Right cardiac atrium (tissue), 5 donors: ENCODE results near the gene ELANE. TPM values are rescaled to one million over a fixed set of nuclear protein-coding genes. Genes with fewer than 3 reads are reported as not detected.

Experiments used
- ATAC-seq, 2 donors: fragments of 200-7000 bp; cut with Tn5 transposase; one replicate each; pipeline versions ENCODE4 v1.8.0 to v1.9.1; 2020; ENCODE audit warnings: moderate library complexity in 2 of 2, mild to moderate bottlenecking in 1 of 2
- DNase-seq, 3 donors: peaks; one replicate each; pipeline ENCODE4 v3.0.0-alpha.2; 2020
- H3K27ac ChIP-seq: one replicate; pipeline ENCODE4 v1.5.1; 2013; ENCODE audit warnings: mild to moderate bottlenecking, low read length, control low read depth, moderate library complexity
- H3K27me3 ChIP-seq: one replicate; pipeline ENCODE4 v1.6.1; 2013; ENCODE audit not compliant: control insufficient read depth, insufficient read depth
- H3K4me1 ChIP-seq: one replicate; pipeline ENCODE4 v1.6.1; 2013; ENCODE audit warnings: low read length; ENCODE audit not compliant: control insufficient read depth, insufficient read depth
- H3K4me3 ChIP-seq: one replicate; pipeline ENCODE4 v1.5.1; 2013; ENCODE audit warnings: low read length, control low read depth
- H3K9me3 ChIP-seq: one replicate; pipeline ENCODE4 v1.6.1; 2013; ENCODE audit warnings: low read length; ENCODE audit not compliant: control insufficient read depth
- WGBS: extraction: QIAGEN DNeasy Blood & Tissue Kit; methylation state at CpG from one replicate; pipeline ENCODE4 v1.1.7; 2013; 5-methylcytosine and 5-hydroxymethylcytosine counted together
- intact Hi-C, 4 donors: fragments of 100-400 bp; cut with DNase I; formaldehyde crosslinking; loops; one replicate each; pipeline versions ENCODE4 v1.11.0 to v1.14.0; 2022 to 2023
- long read RNA-seq, 4 donors: library from polyadenylated mRNA; unstranded; transcript quantifications; one replicate each; pipeline ENCODE4 v2.0.0, GENCODE V29; 2020 to 2021
- polyA plus RNA-seq: library from polyadenylated mRNA; stranded (reverse); fragments of 200-250 nt; gene quantifications from one replicate; pipeline ENCODE4 v1.2.3, GENCODE V29; 2013
- total RNA-seq, 4 donors: library from RNA; stranded (reverse); fragmentation: NEBNext Ultra II Directional; extraction: Animal tissue kit (Norgen Biotek cat#: 25700); gene quantifications; one replicate each; pipeline ENCODE4 v1.2.1, GENCODE V29; 2021
- donor health status: healthy with polysubstance abuse.
- donor health status: DM: no; HTN: yes; CAD: no.
- donor health status: DM: no; HTN: no; CAD: no.
- donor health status: DM: no; HTN: yes; CAD: no; lungs with severe emphysema.
- donor health status: DM: yes; HTN: yes; CAD: no.

The ELANE gene
- 1 to 10 TPM in 3 of 4 donors, under 1 TPM in 1; 0.85 to 2.6 (median 1.9) TPM for total RNA-seq
- 3.4 TPM for polyA plus RNA-seq
- long read RNA-seq, donor 1, partial matches to known transcripts, result 0 of 3 reads
- long read RNA-seq, donor 1, other reads (novel, unspliced or antisense), result 2 of 3 reads
- long read RNA-seq, donor 2, partial matches to known transcripts, result 0 of 2 reads
- long read RNA-seq, donor 2, other reads (novel, unspliced or antisense), result 1 of 2 reads
- long read RNA-seq, donor 3, partial matches to known transcripts, result 0 of 2 reads
- long read RNA-seq, donor 3, other reads (novel, unspliced or antisense), result 1 of 2 reads
- long read RNA-seq, donor 4, result 0 reads

DNA sequence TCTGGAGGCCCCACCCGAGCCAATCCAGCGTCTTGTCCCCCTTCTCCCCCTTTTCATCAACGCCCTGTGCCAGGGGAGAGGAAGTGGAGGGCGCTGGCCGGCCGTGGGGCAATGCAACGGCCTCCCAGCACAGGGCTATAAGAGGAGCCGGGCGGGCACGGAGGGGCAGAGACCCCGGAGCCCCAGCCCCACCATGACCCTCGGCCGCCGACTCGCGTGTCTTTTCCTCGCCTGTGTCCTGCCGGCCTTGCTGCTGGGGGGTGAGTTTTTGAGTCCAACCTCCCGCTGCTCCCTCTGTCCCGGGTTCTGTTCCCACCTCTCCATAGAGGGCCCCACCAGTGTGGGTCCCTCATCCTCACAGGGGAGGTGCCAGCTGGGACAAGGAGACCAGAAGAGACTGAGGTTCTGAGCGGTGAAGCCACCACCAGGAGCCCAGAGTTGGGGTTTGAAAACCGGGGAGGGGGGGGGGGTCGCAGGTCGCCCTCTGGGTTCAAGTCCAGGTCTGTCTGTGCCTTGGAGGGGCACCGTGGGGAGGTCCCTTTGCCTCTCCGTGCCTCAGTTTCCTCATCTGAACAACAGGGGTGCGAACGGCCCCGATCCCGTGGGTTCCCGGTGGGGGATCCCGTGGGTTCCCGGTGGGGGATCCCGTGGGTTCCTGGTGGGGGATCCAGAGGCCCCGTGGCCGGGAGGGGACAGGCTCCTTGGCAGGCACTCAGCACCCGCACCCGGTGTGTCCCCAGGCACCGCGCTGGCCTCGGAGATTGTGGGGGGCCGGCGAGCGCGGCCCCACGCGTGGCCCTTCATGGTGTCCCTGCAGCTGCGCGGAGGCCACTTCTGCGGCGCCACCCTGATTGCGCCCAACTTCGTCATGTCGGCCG is at the start of gene ELANE:
Gene ELANE, plus strand, starts transcription at position 168 of the 878 bp plus-strand sequence. Its CDS starts 26 bp downstream, at position 194.
- Histone ChIP-seq H3K27ac (peak within 1 kb of the TSS; percentile 34), H3K9me3 (no peaks in the 10 kb centered on the region), H3K27me3 (no peaks in the 10 kb centered on the region), H3K4me3 (no peak within 1 kb of the TSS), H3K4me1 (no peaks in the 10 kb centered on the region)
- peak in 2 of 3 donors; percentile 63 to 72 for DNase-seq
- intact Hi-C loops, result loop anchor here in 2 of 4 donors (10.0 kb wide), 2 partner anchors 48 to 78 kb away; no protein-coding TSS in a partner anchor
- no peak for ATAC-seq
- 64% methylated on average over 55 of the region's 55 CpGs for WGBS

DNA sequence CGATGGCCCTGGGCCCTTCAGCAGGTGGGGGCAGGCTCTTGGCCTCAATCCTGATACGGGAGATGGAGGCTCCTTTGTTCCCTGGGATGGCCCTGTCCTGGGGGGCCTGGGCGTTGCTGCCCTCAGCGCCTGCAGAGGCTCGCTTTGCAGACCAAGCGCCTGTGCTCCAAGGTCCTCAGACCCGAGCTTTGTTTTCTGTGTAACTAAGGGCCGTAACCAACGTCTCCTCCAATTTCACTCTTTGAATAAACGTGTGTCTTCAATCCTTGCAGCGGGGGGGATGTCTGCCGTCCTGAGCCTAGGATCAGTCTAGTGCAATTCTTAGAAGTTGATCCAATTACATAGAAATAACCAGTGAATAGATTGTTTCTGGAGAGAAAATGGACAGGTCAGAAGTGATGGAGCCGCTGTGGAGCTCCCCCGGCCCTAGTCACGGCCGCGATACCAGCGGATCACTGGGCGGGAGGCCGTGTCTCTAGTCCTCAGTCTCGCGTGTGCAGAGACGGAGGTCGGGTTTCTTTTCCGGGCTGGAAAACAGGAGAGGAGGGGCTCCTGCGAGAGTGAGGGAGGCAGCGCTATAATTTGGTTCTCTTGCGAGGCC is 49.5 kb upstream of the ELANE start:
- DNase-seq, result peak in 1 of 3 donors; percentile 59
- H3K4me1 ChIP-seq, result peaks cover 15% of the 10 kb centered on the region
- H3K9me3 ChIP-seq, result no peaks in the 10 kb centered on the region
- H3K4me3 ChIP-seq, result no peak overlapping the region
- no peaks in the 10 kb centered on the region for H3K27me3 ChIP-seq
- 23% methylated on average over 28 of the region's 28 CpGs for WGBS
- intact Hi-C loops, result loop anchor here in 1 of 4 donors (10.0 kb wide), 1 partner anchor 52 kb away; the partner anchor contains the start of genes CFD and ELANE
- peak overlapping the region; percentile 5 for H3K27ac ChIP-seq
- no peak for ATAC-seq

DNA sequence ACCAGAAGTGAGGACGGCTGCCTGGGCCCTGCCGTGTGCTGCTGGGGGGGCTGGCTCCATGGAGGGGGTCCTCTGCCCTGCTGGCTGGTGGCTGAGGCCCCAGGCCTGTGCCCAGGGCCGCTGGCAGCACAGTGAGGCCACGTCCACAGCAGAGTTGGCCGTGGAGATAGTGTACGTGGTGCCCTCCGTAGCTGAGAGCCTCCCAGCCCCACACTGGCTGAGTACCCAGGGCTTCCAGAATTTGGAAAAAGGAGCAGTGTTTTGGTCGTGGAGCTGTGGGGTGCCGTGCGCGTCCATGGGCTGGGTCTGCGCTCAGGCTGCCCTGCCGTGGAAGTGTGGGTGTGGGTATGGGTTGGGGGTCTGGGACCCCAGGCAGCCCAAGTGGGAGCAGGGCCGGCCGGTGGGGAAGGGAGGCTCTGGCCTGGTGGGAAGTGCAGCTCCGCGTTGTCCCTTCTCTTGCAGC is 49.0 kb upstream of the ELANE start:
- peaks cover 15% of the 10 kb centered on the region for H3K4me1 ChIP-seq
- peak overlapping the region; percentile 5 for H3K27ac ChIP-seq
- H3K9me3 ChIP-seq, result no peaks in the 10 kb centered on the region
- peak in 1 of 3 donors; percentile 33 for DNase-seq
- no peaks in the 10 kb centered on the region for H3K27me3 ChIP-seq
- no peak overlapping the region for H3K4me3 ChIP-seq
- intact Hi-C loops, result loop anchor here in 1 of 4 donors (10.0 kb wide), 1 partner anchor 52 kb away; the partner anchor contains the start of genes CFD and ELANE
- 59% methylated on average over 17 of the region's 17 CpGs for WGBS
- ATAC-seq, result no peak

DNA sequence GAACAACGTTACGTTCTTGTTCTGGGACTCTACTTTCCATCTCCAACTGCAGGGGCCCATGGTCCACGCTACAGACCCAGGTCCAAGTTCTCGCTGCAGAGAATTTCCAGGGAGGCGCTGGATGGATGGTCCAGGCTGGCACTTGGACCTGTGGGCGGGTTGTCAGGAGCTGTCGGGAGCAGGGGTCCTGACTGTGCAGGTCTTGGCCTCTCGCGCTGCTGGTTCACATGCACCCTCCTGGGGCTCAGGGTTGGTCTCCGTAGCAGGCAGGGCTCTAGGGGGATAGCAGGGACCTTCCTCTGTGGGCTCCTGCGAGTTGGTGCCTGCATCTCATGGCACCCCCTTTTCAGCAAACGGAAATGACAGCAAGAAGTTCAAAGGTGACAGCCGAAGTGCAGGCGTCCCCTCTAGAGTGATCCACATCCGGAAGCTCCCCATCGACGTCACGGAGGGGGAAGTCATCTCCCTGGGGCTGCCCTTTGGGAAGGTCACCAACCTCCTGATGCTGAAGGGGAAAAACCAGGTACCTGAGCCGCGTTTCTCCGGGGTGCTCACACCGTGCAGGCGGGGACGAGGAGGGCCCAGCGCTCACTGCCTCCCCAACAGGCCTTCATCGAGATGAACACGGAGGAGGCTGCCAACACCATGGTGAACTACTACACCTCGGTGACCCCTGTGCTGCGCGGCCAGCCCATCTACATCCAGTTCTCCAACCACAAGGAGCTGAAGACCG is 48.3 kb upstream of the ELANE start:
- H3K27ac ChIP-seq, result no peak overlapping the region
- intact Hi-C loops, result loop anchor here in 1 of 4 donors (10.0 kb wide), 1 partner anchor 51 kb away; the partner anchor contains the start of genes CFD and ELANE
- no peak overlapping the region for H3K4me3 ChIP-seq
- no peak for ATAC-seq
- H3K4me1 ChIP-seq, result peaks cover 15% of the 10 kb centered on the region
- H3K27me3 ChIP-seq, result no peaks in the 10 kb centered on the region
- peak in 2 of 3 donors; percentile 27 to 31 for DNase-seq
- WGBS, result 71% methylated on average over 31 of the region's 31 CpGs
- no peaks in the 10 kb centered on the region for H3K9me3 ChIP-seq

GRCh38 chr19:804419-805165 is 47.5 kb upstream of the ELANE start:
- Histone ChIP-seq H3K4me1 (peaks cover 13% of the 10 kb centered on the region), H3K27me3 (no peaks in the 10 kb centered on the region), H3K9me3 (no peaks in the 10 kb centered on the region), H3K27ac (no peak overlapping the region), H3K4me3 (no peak overlapping the region)
- no peak for DNase-seq
- ATAC-seq, result no peak
- WGBS, result 91% methylated on average over 53 of the region's 53 CpGs
- intact Hi-C loops, result loop anchor here in 1 of 4 donors (10.0 kb wide), 1 partner anchor 50 kb away; the partner anchor contains the start of genes CFD and ELANE

DNA sequence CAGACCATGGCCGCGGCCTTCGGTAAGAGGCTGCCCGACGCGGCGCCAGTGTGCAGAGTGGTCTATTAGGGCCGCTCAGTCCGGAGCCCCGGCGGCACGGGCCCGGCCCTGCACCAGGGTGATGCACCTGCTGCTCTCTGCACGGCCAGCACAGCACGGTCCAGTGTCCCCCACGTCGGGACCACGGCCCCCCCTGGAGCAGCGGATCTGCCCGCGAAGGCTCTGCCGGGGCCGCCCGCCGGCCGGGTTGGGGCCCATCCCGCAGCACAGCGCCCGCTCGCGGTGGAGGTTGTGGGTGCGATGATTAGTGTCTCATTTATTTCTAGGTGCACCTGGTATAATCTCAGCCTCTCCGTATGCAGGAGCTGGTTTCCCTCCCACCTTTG is 46.9 kb upstream of the ELANE start:
- ATAC-seq (no peak), DNase-seq (peak in 1 of 3 donors; percentile 62)
- intact Hi-C loops, result loop anchor here in 1 of 4 donors (10.0 kb wide), 1 partner anchor 50 kb away; the partner anchor contains the start of genes CFD and ELANE
- Histone ChIP-seq H3K9me3 (no peaks in the 10 kb centered on the region), H3K27me3 (no peaks in the 10 kb centered on the region), H3K4me3 (no peak overlapping the region), H3K27ac (no peak overlapping the region), H3K4me1 (peaks cover 11% of the 10 kb centered on the region)
- WGBS, result 91% methylated on average over 33 of the region's 33 CpGs

- Histone ChIP-seq H3K9me3 (no peaks in the 10 kb centered on the region), H3K4me1 (peaks cover 8% of the 10 kb centered on the region), H3K27me3 (no peaks in the 10 kb centered on the region), H3K4me3 (no peak overlapping the region), H3K27ac (no peak overlapping the region)
- intact Hi-C loops, result loop anchor here in 1 of 4 donors (10.0 kb wide), 1 partner anchor 49 kb away; the partner anchor contains the start of genes CFD and ELANE
- peak in 1 of 3 donors; percentile 56 for DNase-seq
- ATAC-seq, result no peak
- 90% methylated on average over 93 of the region's 93 CpGs for WGBS
These were observed 46.2 kb upstream of the ELANE start for GRCh38 chr19:805600-806550.

GRCh38 chr19:806815-807421 is 45.2 kb upstream of the ELANE start:
- H3K27ac ChIP-seq, result no peak overlapping the region
- H3K9me3 ChIP-seq, result no peaks in the 10 kb centered on the region
- no peaks in the 10 kb centered on the region for H3K4me1 ChIP-seq
- ATAC-seq (no peak), DNase-seq (peak in 1 of 3 donors; percentile 66)
- no peak overlapping the region for H3K4me3 ChIP-seq
- no peaks in the 10 kb centered on the region for H3K27me3 ChIP-seq
- 83% methylated on average over 34 of the region's 34 CpGs for WGBS
- intact Hi-C loops, result loop anchor here in 1 of 4 donors (10.0 kb wide), 1 partner anchor 48 kb away; the partner anchor contains the start of genes CFD and ELANE
